Loucy (cell line): ENCODE data around the gene TYW1B.
"Not testable (repeated sequence)": the region's sequence is repeated elsewhere in the genome, so short reads cannot be mapped to it uniquely, and the experiment has no call there.

Experiments
- CTCF ChIP-seq: fragments of 200-600 bp; sonication (generic); conservative IDR thresholded peaks from 2 replicates; pipeline ENCODE4 v1.5.1; 2014; ENCODE audit warnings: mild to moderate bottlenecking, antibody characterized with exemption, low read length
- EZH2phosphoT487 ChIP-seq: fragments of 200-600 bp; IDR thresholded peaks from 2 replicates; pipeline ENCODE4 v1.6.1; 2018; ENCODE audit warnings: antibody characterized with exemption, mild to moderate bottlenecking, moderate library complexity, borderline replicate concordance

- not testable (repeated sequence) for TF ChIP-seq CTCF, EZH2phosphoT487
Observed at GRCh38 chr7:72697066-72697465, 130.9 kb downstream of the TYW1B start.
